Smooth muscle cell (in vitro differentiated cells): Measurements from ENCODE around the gene PLSCR2. TPM values are rescaled to one million over a fixed set of nuclear protein-coding genes. Genes with fewer than 3 reads are reported as not detected.

Source experiments
- DNase-seq: peaks from one replicate; lab custom pipeline; 2025; ENCODE audit not compliant: unreplicated experiment; lab: John Stamatoyannopoulos, UW
- H2AFZ ChIP-seq: fragments of 200-600 bp; sonication (generic); 2 replicates; pipeline ENCODE4 v1.6.0; 2016; ENCODE audit warnings: antibody characterized with exemption, low read depth, mild to moderate bottlenecking
- H3F3A ChIP-seq: fragments of 200-600 bp; sonication (generic); 2 replicates; pipeline ENCODE4 v1.6.0; 2017; ENCODE audit warnings: antibody characterized with exemption, low read depth
- H3K27ac ChIP-seq: fragments of 200-600 bp; sonication (generic); 2 replicates; pipeline ENCODE4 v1.5.1; 2016; ENCODE audit warnings: low read depth, mild to moderate bottlenecking
- H3K27me3 ChIP-seq: fragments of 200-600 bp; sonication (generic); 2 replicates; pipeline ENCODE4 v1.6.1; 2016; ENCODE audit warnings: low read depth, mild to moderate bottlenecking
- H3K36me3 ChIP-seq: fragments of 200-600 bp; sonication (generic); 2 replicates; pipeline ENCODE4 v1.5.1; 2016; ENCODE audit warnings: low read depth
- H3K4me1 ChIP-seq: fragments of 200-600 bp; sonication (generic); 2 replicates; pipeline ENCODE4 v1.5.1; 2016; ENCODE audit warnings: low read depth
- H3K4me2 ChIP-seq: fragments of 200-600 bp; sonication (generic); 2 replicates; pipeline ENCODE4 v1.6.0; 2016; ENCODE audit warnings: mild to moderate bottlenecking
- H3K4me3 ChIP-seq: fragments of 200-600 bp; sonication (generic); 2 replicates; pipeline ENCODE4 v1.5.1; 2016; ENCODE audit warnings: mild to moderate bottlenecking
- H3K79me2 ChIP-seq: fragments of 200-600 bp; sonication (generic); 2 replicates; pipeline ENCODE4 v1.6.0; 2016; ENCODE audit warnings: low read depth, mild to moderate bottlenecking
- H3K9ac ChIP-seq: fragments of 200-600 bp; sonication (generic); 2 replicates; pipeline ENCODE4 v1.6.0; 2016; ENCODE audit warnings: low read depth
- H3K9me3 ChIP-seq: fragments of 200-600 bp; sonication (generic); replicated peaks from 2 replicates; pipeline ENCODE4 v1.5.1; 2016; ENCODE audit warnings: low read depth
- H4K20me1 ChIP-seq: fragments of 200-600 bp; sonication (generic); 2 replicates; pipeline ENCODE4 v1.6.0; 2016; ENCODE audit warnings: low read depth
- WGBS: methylation state at CpG from one replicate; pipeline ENCODE4 v1.1.7; 2016; ENCODE audit warnings: low lambda C conversion rate; 5-methylcytosine and 5-hydroxymethylcytosine counted together
- polyA plus RNA-seq: library from polyadenylated mRNA; unstranded; fragments of >200 nt; fragmentation: Nextera tagmentation; extraction: Ambion mirVana; gene quantifications from 2 replicates; pipeline ENCODE4 v1.2.1, GENCODE V29; 2016
- total RNA-seq: library from RNA; depleted of rRNA; stranded (reverse); fragments of >200 nt; gene quantifications from 2 replicates; pipeline ENCODE4 v1.2.3, GENCODE V29; 2014
- TF ChIP-seq, protein P1 (sequence below): fragments of 200-600 bp; sonication (generic); IDR thresholded peaks from 2 replicates; pipeline ENCODE4 v1.5.1; 2017; ENCODE audit warnings: borderline replicate concordance, mild to moderate bottlenecking, antibody characterized with exemption; ENCODE audit not compliant: insufficient read depth, poor library complexity, severe bottlenecking

PLSCR2 gene
- total and polyA plus RNA-seq, 2 experiments from 2014 or later: 0.58 TPM; not detected in 1

DNA sequence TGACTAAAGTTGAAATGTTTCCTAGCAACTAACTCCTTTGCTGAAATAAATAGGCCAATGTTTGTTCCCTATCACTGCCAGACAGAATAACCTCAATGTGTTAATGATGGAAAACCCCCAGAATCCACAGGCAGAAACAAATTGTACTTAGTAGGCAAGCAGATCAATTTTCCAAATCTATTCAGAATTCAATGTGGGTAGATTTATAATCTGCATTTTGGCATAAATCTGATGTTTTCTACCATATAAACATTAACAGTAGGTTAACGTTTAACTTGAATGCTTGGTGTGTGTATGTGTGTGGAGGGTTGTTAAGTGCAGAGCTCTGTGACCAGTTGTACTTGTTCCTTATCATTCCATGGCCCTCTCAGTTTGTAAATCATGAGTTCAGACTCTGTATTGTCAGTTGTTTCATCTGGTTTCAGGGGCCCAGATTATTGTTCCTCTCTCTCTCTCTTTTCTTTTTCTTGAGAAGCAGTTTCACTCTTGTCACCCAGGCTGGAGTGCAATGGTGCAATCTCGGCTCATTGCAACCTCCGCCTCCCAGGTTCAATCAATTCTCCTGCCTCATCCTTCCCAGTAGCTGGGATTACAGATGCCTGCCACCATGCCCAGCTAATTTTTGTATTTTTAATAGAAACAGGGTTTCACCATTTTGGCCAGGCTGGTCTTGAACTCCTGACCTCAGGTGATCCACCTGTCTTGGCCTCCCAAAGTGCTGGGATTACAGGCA, 42.2 kb upstream of the PLSCR2 start:
- TF ChIP-seq, protein P1, sequence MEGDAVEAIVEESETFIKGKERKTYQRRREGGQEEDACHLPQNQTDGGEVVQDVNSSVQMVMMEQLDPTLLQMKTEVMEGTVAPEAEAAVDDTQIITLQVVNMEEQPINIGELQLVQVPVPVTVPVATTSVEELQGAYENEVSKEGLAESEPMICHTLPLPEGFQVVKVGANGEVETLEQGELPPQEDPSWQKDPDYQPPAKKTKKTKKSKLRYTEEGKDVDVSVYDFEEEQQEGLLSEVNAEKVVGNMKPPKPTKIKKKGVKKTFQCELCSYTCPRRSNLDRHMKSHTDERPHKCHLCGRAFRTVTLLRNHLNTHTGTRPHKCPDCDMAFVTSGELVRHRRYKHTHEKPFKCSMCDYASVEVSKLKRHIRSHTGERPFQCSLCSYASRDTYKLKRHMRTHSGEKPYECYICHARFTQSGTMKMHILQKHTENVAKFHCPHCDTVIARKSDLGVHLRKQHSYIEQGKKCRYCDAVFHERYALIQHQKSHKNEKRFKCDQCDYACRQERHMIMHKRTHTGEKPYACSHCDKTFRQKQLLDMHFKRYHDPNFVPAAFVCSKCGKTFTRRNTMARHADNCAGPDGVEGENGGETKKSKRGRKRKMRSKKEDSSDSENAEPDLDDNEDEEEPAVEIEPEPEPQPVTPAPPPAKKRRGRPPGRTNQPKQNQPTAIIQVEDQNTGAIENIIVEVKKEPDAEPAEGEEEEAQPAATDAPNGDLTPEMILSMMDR: no peak
- peaks cover 10% of the 10 kb centered on the region for H3K4me1 ChIP-seq
- H3K9ac ChIP-seq: no peak overlapping the region
- H3F3A ChIP-seq: peaks cover 3% of the 10 kb centered on the region
- no peak for DNase-seq
- H3K27ac ChIP-seq: no peak overlapping the region
- no peak overlapping the region for H3K4me3 ChIP-seq
- H3K4me2 ChIP-seq: no peak overlapping the region
- H4K20me1 ChIP-seq: no peaks in the 10 kb centered on the region
- WGBS: 62% methylated on average over 3 of the region's 3 CpGs
- no peaks in the 10 kb centered on the region for H3K79me2 ChIP-seq
- no peak overlapping the region for H2AFZ ChIP-seq
- no peaks in the 10 kb centered on the region for H3K9me3 ChIP-seq
- H3K27me3 ChIP-seq: no peaks in the 10 kb centered on the region
- no peaks in the 10 kb centered on the region for H3K36me3 ChIP-seq

DNA sequence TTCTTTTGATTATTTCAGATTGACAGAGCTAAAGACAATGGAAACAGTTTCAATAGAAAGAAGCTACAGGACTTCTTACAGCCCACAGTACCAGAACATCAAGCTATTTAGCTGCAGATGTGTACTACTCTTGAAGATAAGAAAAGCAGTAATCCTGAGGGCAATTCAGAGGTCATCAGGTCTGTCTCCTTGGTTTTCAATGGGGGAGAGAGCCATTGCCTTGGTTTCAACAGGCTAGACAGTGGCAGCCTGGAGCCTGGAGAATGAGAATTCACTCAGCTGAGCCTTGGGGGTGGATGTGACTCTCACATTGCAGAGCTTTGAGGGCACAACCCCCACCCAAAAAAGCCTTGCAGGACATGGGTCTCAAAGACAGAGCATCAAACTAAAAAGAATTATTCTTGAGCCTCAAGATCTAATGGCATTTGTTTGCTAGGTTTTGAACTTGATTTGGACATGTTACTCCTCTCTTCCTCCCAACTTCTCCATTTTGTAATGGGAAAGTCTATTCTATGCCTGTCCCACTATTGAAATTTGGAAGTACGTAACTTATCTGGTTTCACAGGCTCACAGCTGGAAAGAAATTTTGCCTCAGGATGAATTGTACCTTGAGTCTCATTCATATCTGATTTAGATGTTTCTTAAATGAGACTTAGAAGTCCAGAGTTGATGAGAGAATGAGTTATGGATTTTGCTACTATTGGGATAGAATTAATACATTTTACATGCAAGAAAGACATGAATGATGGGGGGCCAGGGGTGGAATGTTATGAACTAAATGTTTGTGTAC, 38.2 kb upstream of the PLSCR2 start:
- Histone ChIP-seq H3K27ac (peak overlapping the region; percentile 92), H2AFZ (no peak overlapping the region), H3K9me3 (no peaks in the 10 kb centered on the region), H3K4me1 (peaks cover 18% of the 10 kb centered on the region), H3K9ac (no peak overlapping the region), H3K79me2 (no peaks in the 10 kb centered on the region), H3F3A (peaks cover 8% of the 10 kb centered on the region), H4K20me1 (no peaks in the 10 kb centered on the region), H3K27me3 (no peaks in the 10 kb centered on the region), H3K36me3 (no peaks in the 10 kb centered on the region), H3K4me2 (no peak overlapping the region), H3K4me3 (no peak overlapping the region)
- no peak for DNase-seq
- TF ChIP-seq, protein P1: no peak
- 79% methylated on average over 1 of the region's 1 CpG for WGBS

DNA sequence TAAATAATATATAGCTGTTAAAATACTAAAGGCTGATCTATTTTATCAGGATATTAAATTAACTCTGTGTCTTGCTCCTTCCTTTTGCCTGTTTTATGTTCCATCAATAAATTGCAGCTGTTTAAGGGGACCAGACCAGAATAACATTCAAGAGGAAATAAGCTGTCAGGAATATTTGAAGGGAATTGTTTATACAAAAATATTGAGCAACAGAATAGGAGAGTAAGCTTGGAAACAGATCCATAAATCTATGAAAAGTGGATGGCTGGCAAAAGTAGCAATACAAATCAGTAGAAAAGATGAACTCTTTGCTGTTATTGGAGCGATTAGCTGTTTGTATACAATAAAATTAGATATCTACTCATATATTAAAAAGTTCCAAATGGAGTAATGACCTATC, 36.2 kb upstream of the PLSCR2 start:
- Histone ChIP-seq H3K9me3 (no peaks in the 10 kb centered on the region), H3K36me3 (no peaks in the 10 kb centered on the region), H3K9ac (peak overlapping the region; percentile 8), H3K4me1 (peaks cover 18% of the 10 kb centered on the region), H2AFZ (no peak overlapping the region), H3K4me3 (no peak overlapping the region), H3F3A (peaks cover 8% of the 10 kb centered on the region), H3K4me2 (no peak overlapping the region), H3K79me2 (no peaks in the 10 kb centered on the region), H3K27me3 (no peaks in the 10 kb centered on the region), H3K27ac (peak overlapping the region; percentile 92), H4K20me1 (no peaks in the 10 kb centered on the region)
- TF ChIP-seq, protein P1: no peak
- WGBS: 97% methylated on average over 1 of the region's 1 CpG
- no peak for DNase-seq
